ENCODE data around the gene ENTREP1.
"Not testable (repeated sequence)": the region's sequence is repeated elsewhere in the genome, so short reads cannot be mapped to it uniquely, and the experiment has no call there.

Gene ENTREP1

DNA sequence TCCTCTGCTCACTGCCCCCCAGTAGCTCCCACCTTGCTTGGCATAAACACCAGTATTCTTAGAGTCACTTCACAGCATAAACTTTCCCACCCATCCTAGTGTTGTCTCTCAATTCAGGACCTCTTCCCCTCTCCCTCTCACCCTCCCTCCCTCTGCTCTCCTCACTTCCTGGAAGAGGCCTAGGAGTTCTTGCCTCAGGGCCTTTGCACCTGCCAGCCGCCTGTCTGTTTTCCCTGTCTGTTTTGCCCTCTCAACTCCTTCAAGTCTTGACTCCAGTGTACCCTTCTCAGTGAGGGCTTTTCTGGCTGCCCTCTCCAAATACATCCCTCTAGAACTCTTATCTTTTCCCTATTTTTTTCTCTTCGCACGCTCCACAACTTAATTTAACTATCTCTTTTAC is 86.2 kb downstream of the ENTREP1 start:
- DNase-seq (ENCODE audit: low read depth): no peak

DNA sequence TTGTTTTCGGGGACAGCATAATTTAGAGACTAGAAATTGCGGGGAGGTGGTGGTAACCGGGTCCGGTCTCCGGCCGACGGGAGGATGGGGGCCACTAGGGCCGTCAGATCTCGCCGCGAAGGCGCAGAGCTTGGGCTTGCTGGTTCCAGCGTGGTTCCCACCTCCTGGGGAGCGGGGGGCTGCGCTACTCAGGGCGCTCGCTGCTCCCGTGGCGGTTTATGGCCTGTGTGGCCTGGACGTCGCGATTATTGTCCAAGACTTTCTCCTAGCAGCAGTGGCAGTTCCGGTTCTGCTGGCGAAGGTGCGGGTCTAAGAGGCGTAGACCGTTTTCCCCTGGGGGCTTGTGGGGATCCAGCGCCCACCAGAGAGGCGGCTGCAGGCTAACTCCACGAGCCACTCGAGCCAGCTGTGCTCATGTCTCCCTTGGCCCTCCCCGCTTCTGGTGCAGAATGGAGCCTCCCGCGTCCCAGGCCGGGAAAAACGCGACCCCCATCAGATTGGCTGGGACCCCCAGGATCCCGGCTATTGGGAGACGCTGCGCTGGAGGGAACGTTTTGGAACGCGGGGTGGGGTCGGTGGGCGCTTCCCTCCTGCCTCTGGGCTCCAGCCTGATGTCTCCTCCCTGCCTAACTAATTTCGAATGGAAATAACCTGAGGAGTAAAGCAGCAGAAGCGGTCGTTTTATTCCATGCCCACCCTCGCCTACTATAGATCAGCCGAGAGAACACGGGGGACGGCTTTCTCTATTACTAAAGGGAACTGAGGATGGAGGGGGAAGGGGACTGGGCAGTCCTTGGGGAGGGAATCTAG is 87.1 kb downstream of the ENTREP1 start:
- DNase-seq (ENCODE audit: low read depth): no peak

DNA sequence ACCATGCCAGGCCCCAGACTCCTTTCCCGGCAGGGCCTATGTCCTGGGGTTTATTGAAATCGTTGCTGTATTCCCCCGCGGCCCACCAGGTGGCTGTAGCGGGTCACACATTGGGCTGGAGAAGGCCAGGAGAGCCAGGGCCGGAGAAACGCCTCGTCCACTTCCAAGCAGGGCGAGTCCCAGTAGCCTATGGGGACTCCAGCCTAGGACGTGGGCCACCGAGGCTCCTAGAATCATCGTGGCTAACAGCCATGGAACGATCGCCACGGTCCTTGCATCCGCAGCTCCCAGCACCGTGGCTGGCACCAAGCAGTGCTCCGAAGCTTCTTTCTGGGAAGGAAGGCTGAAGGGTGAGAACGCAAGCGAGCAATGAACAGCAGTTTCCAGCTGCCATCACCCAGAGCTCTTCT is 87.7 kb downstream of the ENTREP1 start:
- DNase-seq (ENCODE audit: low read depth): peak; percentile 21

DNA sequence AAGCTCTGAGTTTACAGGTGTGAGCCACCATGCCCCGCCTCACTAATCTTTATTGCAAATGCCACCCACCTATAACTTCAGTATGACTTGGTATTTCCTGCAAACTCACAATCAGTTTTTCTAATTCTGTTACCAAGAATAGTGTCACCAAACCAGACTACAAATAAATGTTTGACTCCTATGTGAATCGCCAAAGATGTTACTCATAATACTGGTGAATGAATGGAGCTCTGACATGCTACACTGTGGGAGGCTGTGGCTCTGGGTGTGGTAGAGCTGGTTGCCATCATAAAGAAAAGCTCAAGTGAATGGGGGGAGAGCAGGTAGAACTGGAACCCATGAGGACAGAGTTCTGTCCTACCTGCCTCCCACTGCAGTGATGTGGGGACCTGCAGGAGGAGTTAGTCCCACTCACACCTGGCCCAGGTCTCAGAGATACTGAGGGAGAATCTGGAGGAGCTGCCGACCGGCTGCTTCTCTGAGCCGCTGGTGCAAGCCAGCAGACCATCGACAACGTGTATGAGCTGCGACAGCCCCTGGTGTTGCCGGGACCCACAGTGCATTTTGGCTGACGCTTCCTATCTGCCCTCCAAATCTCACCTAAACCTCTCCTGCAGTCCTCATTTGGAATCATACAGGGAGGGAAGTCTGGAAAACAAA is 95.7 kb downstream of the ENTREP1 start:
- DNase-seq (ENCODE audit: low read depth): no peak

DNA sequence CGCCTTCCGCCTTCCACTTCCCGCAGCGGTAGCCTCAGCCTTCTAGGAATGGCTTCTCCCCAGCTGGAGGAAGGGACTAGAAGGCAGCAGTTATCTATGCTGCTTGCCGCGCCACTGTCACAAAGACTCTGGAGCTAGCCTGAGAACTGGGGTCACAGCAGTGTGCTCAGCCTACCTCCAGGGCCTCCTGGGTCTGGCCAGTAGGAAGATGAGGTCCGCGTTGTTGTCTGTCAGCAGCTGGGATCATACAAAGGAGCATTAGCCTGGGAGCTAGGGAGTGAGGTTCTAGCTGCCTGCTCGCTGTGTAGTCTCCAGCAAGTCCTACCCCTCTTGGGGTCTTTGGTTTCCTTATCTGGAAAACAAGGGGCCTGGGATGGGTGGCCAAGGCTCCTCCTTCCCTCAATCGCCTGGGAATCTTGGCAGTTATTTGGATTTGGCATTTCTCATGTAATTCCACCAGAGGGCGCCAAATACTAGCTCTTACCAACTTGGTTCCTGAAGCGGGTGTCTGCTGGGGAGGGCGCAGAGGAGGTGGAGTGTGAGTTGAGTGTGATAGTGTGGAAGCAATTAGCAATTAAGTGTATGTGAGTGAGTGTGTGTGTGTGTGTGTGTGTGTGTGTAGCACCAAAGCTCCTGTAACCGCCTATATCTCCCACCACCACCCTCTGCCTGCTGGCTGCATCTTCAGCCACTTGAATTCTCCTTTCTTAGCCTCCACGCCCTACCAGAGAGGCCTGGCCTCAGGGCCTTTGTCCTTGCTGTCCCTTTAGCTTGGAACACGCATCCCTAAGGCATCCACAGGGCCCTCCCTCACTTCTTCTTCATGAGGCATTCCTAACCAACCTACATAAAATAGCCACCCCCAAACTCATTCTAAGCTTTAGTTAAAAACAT is 97.1 kb downstream of the ENTREP1 start:
- peak; percentile 44 for DNase-seq (ENCODE audit: low read depth)

DNA sequence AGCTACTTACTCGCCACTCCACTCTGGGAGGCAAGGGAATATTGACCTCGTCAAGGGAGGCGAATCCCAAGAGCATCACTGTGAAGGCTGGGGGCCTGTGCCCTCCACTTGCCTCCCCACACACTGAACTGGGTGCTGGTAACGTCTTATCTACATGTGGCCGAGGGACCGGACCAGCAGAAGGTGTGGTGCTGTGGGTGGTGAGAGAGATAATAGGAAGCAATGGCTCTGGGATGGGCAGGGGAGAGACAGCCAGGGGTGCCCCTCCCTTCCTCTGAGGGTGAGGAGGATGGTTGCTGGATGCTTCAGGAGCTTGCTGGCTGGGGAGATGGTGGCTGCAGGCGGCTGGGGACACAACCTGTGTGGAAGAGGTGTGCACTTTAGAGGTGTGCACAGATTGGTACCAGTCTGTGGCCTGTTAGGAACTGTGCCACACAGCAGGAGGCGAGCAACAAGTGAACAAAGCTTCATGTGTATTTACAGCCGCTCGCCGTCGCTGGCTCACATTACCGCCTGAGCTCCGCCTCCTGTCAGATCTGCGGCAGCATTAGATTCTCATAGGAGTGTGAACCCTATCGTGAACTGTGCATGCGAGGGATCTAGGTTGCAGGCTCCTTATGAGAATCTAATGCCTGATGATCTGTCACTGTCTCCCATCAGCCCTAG is 100.3 kb downstream of the ENTREP1 start:
- DNase-seq (ENCODE audit: low read depth): no peak

DNA sequence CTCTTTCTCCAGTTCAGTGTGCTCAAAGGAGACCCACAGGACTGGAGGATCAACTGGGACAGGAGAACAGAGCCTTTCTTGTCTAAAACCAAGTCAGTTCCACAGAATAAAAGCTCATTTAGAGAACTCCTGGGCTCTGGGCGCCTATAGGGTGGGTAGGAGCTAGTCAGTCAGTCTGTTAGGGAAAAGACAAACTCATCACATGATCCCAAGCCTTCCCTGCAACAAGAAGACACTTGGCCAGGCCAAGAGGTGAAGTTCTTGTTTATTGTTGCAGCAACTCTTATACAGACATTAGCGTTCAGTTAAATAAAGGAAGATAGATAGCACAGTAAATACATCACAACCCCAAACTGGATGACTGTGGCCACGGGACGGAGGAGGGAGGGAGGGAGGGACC is 102.3 kb downstream of the ENTREP1 start:
- no peak for DNase-seq (ENCODE audit: low read depth)

DNA sequence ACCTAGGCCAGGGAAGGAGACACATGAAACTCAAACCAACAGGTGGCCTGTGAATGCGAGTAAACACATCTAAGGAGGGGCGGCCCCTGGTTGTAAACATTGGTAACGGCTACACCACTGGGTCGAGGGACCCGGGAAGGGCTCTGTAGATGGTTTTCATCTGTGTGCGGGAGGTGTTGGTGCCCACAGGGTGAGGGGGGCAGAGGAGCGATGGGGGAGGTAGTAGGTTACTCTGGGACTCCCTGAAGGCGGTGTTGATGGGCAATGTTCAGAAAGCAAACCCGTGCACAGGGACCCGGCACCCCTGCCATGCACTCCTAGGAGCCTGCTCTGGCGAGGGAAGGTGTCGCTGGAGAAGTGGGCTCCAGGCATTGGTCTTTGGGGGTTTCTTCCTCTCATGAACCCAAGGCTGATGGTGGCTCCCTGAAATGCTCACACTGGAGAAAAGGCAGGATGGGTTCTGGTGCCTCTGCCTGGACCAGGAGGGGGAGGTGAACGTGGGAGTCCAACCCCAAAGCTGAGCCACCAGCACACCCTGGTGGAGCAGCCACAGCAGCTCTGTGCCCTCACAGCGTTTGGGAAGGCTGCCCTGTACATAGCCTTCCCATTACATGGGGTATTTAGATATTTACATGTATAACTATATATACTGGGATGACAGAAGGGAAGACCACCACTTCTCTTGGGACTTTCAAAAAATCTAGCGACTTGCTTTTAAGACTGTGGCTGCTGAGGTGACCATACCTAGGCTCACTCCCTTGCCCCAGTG is 103.2 kb downstream of the ENTREP1 start:
- no peak for DNase-seq (ENCODE audit: low read depth)

DNA sequence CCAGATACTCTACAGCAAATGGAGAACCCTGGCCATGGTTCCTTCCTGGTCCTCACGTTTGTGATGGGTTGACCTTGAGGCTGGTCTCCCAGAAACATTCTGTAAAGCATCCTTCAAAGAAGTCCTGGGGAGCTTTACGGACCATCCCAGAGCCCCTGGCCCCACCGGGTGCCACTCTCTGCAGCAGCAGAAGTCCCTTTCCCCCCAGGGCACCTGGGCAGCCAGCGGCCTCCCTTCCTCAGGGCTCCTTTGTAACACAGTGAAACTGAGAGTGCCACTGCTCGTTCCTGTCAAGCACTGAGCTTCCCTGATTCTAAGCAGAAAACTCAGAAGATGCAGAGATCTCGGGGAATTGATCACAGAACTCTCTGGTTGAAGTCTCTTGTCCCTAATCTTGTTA is 104.3 kb downstream of the ENTREP1 start:
- DNase-seq (ENCODE audit: low read depth): no peak

DNA sequence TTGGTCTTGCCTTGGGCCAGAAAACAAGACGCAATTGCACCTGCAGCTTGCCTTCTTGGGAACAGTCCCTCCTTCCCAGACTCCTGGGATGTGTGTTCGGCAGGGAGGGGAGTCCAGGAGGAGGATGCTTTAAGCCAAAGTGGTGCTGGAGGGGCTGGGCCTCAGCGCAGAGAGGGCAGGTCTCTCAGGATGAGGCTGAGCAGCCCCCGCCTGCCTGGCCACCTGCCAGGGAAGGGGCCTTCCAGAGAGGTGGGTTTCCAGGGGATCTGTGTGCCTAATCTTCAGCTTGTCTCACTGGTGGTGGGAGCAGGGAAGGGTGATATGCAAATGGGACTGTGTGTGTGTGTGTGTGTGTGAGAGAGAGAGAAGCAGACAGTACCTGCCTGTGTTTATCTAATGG is 105.2 kb downstream of the ENTREP1 start:
- no peak for DNase-seq (ENCODE audit: low read depth)

DNA sequence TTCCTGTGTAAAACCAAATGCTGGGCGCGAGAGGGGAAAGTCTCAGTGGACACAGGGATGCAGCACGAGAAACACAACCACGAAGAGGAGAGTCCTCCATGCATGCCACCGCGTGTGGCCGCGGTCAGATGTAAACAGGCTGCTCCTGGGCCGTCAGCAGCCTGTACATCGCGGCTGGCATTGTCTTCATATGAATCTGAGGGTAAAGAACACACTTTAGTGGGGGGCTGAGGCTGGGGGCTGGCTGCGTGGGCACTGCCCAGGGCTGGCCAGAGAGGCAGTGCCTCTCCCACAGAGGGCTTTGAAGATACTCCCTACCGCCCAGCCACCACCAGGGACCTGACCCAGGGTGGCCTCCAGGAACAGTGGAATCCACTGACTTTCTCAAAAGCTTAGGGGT is 106.2 kb downstream of the ENTREP1 start:
- DNase-seq (ENCODE audit: low read depth): no peak

DNA sequence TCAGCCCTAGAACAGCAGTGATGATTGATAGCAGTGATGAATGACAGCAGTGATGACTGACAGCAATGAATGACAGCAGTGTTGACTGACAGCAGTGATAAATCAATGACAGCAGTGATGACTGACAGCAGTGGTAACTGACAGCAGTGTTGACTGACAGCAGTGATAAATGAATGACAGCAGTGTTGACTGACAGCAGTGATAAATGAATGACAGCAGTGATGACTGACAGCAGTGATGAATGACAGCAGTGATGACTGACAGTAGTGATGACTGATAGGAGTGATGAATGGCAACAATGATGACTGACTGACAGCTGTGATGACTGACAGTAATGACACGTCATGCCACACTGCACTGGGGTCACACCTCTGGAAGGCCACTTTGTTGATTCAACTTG is 106.8 kb downstream of the ENTREP1 start:
- DNase-seq (ENCODE audit: low read depth): no peak

DNA sequence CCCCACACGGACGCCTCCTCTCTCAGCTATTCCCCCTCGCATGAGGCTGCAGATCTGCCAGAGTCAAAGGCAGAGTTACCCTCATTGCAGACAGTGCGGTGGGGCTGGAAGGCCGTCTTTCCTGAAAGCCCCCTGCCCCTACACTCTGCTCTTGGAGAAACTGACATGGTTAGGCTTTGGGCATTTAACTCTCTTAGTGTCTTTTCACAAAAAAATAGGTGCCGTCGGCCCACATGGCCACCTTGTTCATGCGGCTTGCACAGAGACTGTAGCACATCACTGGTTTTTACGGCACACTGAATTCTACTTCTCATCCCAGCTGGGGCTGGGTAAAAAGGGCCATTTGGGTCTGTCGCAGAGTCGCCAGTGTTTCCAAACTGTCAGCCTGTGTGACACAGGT is 107.6 kb downstream of the ENTREP1 start:
- no peak for DNase-seq (ENCODE audit: low read depth)

DNA sequence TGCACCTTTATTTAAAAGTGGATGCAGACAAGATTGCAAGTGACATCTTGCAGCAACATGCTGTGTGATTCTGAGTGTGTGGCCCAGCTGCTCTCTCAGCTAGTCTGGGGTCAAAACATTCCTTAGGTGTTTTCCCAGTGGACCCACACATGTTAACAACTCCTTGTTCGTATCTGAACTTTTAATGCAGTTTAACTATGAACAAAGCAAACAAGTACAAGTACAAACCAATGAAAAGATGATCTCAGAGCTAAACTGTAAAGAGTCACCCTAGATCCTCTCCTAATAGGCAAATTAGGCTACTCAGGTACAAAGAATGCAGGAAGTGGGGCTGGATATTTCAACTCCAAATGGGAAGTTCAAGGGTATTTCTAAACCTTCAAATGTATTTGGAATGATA is 108.4 kb downstream of the ENTREP1 start:
- DNase-seq (ENCODE audit: low read depth): no peak

DNA sequence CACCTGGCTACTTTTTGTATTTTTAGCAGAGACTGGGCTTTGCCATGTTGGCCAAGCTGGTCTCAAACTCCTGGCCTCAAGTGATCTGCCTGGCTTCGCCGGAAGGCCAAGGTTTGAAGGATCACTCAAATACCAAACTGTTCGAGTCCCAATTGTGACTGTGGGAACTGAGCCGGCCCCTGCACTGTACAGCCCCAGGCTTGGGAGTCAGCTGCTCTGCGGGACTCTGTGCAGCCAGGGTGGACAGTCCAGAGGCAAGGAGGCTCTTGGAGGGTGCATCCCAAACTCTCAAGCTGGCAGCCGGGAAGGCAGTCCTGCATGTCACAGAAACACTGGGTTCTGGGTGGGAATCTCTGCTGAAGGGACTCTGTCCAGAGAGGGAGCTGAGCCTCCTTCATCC is 109.0 kb downstream of the ENTREP1 start:
- DNase-seq (ENCODE audit: low read depth): no peak

DNA sequence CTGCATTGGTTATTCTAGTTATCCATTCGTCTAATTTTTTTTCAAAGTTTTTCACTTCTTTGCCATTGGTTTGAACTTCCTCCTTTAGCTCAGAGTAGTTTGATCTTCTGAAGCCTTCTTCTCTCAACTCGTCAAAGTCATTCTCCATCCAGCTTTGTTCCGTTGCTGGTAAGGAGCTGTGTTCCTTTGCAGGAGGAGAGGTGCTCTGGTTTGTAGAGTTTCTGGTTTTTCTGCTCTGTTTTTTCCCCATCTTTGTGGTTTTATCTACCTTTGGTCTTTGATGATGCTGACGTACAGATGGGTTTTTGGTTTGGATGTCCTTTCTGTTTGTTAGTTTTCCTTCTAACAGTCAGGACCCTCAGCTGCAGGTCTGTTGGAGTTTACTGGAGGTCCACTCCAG is 114.6 kb downstream of the ENTREP1 start:
- not testable (repeated sequence) for DNase-seq (ENCODE audit: low read depth)

DNA sequence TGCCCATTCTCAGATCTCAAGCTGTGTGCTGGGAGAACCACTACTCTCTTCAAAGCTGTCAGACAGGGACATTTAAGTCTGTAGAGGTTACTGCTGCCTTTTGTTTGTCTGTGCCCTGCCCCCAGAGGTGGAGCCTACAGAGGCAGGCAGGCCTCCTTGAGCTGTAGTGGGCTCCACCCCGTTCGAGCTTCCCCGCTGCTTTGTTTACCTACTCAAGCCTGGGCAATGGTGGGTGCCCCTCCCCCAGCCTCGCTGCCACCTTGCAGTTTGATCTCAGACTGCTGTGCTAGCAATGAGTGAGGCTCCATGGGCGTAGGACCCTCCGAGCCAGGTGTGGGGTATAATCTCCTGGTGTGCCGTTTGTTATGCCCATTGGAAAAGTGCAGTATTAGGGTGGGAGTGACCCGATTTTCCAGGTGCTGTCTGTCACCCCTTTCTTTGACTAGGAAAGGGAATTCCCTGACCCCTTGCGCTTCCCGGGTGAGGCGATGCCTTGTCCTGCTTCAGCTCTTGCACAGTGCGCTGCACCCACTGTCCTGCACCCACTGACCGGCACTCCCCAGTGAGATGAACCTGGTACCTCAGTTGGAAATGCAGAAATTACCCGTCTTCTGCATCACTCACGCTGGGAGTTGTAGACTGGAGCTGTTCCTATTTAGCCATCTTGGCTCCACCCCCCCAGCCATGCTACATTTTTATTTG is 115.4 kb downstream of the ENTREP1 start:
- DNase-seq (ENCODE audit: low read depth): not testable (repeated sequence)

All from stromal cell of bone marrow (primary cell).